ENCODE measurements around the gene DMAC2L. TPM values are rescaled to one million over a fixed set of nuclear protein-coding genes. Genes with fewer than 3 reads are reported as not detected.

The DMAC2L gene
- total RNA-seq, 2 donors from 2014 or later, result 5.6 to 12.3 TPM

GRCh38 chr14:50272498-50272897 is 39.6 kb upstream of the DMAC2L start:
- DNase-seq (ENCODE audit: low spot score), result no peak
- ATAC-seq (ENCODE audit: insufficient number of reproducible peaks, low FRiP score, low read depth), result no peak
- no peak for TF ChIP-seq CTCF (IDR thresholded peaks at IDR 0.05)

GRCh38 chr14:50285861-50286260 is 26.3 kb upstream of the DMAC2L start:
- ATAC-seq (ENCODE audit: insufficient number of reproducible peaks, low FRiP score, low read depth) (no peak), DNase-seq (ENCODE audit: low spot score) (no peak)
- Histone ChIP-seq H3K36me3 (no peaks in the 10 kb centered on the region), H3K27ac (no peak overlapping the region), H3K4me1 (ENCODE audit: control insufficient read depth in 1 of 2, low read depth in 2 of 2) (no peaks in the 10 kb centered on the region), H3K9me3 (no peaks in the 10 kb centered on the region), H3K4me3 (no peak overlapping the region), H3K27me3 (replicated peaks; ENCODE audit: insufficient read depth) (no peaks in the 10 kb centered on the region)
- no peak for TF ChIP-seq CTCF (IDR thresholded peaks at IDR 0.05)

More at GRCh38 chr14:50272498-50272897, 39.6 kb upstream of the DMAC2L start:
- Histone ChIP-seq H3K9me3 (no peaks in the 10 kb centered on the region), H3K4me1 (ENCODE audit: control insufficient read depth in 1 of 2, low read depth in 2 of 2) (no peaks in the 10 kb centered on the region), H3K27ac (no peak overlapping the region), H3K4me3 (no peak overlapping the region), H3K27me3 (replicated peaks; ENCODE audit: insufficient read depth) (no peaks in the 10 kb centered on the region), H3K36me3 (no peaks in the 10 kb centered on the region)

- H3K27me3 ChIP-seq (replicated peaks; ENCODE audit: insufficient read depth), result no peaks in the 10 kb centered on the region
- ATAC-seq (ENCODE audit: insufficient number of reproducible peaks, low FRiP score, low read depth), result no peak
- no peaks in the 10 kb centered on the region for H3K4me1 ChIP-seq (ENCODE audit: control insufficient read depth in 1 of 2, low read depth in 2 of 2)
- no peaks in the 10 kb centered on the region for H3K36me3 ChIP-seq
- no peak overlapping the region for H3K4me3 ChIP-seq
- no peaks in the 10 kb centered on the region for H3K9me3 ChIP-seq
- DNase-seq (ENCODE audit: low spot score), result no peak
- H3K27ac ChIP-seq, result no peak overlapping the region
- TF ChIP-seq CTCF (IDR thresholded peaks at IDR 0.05), result no peak
Measured at GRCh38 chr14:50288146-50288545, 24.0 kb upstream of the DMAC2L start.

- ATAC-seq (ENCODE audit: insufficient number of reproducible peaks, low FRiP score, low read depth) (no peak), DNase-seq (ENCODE audit: low spot score) (no peak)
- Histone ChIP-seq H3K27me3 (replicated peaks; ENCODE audit: insufficient read depth) (no peaks in the 10 kb centered on the region), H3K27ac (no peak overlapping the region), H3K4me3 (no peak overlapping the region), H3K36me3 (no peaks in the 10 kb centered on the region), H3K9me3 (no peaks in the 10 kb centered on the region), H3K4me1 (ENCODE audit: control insufficient read depth in 1 of 2, low read depth in 2 of 2) (no peaks in the 10 kb centered on the region)
- no peak for TF ChIP-seq CTCF (IDR thresholded peaks at IDR 0.05)
Measured at GRCh38 chr14:50290306-50290705, 21.8 kb upstream of the DMAC2L start.

GRCh38 chr14:50299585-50299984 is 12.5 kb upstream of the DMAC2L start:
- no peak overlapping the region for H3K4me3 ChIP-seq
- DNase-seq (ENCODE audit: low spot score), result no peak
- H3K27me3 ChIP-seq (replicated peaks; ENCODE audit: insufficient read depth), result no peaks in the 10 kb centered on the region
- no peaks in the 10 kb centered on the region for H3K4me1 ChIP-seq (ENCODE audit: control insufficient read depth in 1 of 2, low read depth in 2 of 2)
- no peak for TF ChIP-seq CTCF (IDR thresholded peaks at IDR 0.05)
- no peak overlapping the region for H3K27ac ChIP-seq
- no peaks in the 10 kb centered on the region for H3K9me3 ChIP-seq
- ATAC-seq (ENCODE audit: insufficient number of reproducible peaks, low FRiP score, low read depth), result no peak
- H3K36me3 ChIP-seq, result no peaks in the 10 kb centered on the region

Measured in thoracic aorta (tissue), 2 donors.